Measurements from ENCODE around the gene SLC12A2.

SLC12A2 gene

GRCh38 chr5:128234928-128235641 lies 151.5 kb downstream of the SLC12A2 start:
- no peak for DNase-seq

DNA sequence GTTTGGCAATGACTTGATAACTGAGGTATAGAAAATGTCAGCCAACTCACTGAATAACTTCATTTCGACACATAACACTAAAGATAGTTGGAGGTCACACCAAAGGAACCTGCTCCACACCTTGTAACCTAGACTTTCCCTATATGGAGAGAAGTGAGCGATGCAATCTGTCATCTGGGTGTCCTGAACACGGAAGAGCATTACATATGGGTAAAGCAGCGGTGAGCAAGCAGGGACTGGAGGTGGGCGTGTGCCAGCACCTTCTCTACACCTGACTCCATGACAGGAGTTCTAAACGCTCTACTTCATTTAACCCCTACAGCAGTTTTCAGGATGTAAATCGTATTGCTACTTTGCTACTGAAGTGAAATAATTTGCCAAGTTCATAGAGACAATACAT lies 152.8 kb downstream of the SLC12A2 start:
- DNase-seq = no peak

- DNase-seq = no peak
These were observed 153.4 kb downstream of the SLC12A2 start for GRCh38 chr5:128237000-128237399.

- no peak for DNase-seq
These were observed 154.0 kb downstream of the SLC12A2 start for GRCh38 chr5:128237546-128237945.

All from activated T-cell treated with anti-CD3 and anti-CD28 coated beads for 4 hours (primary cell).